ENCODE measurements around the gene IGF2BP2.

IGF2BP2 gene

GRCh38 chr3:185685231-185686035 is 139.4 kb downstream of the IGF2BP2 start:
- H3K27ac ChIP-seq (ENCODE audit: low read depth, low read length): no peak overlapping the region
- H2BK120ac ChIP-seq (ENCODE audit: low read depth, low read length): no peak overlapping the region
- WGBS (ENCODE audit: extremely low coverage, insufficient coverage, low lambda C conversion rate): no CpG with 5 or more reads among the region's 9 CpGs
- H3K9ac ChIP-seq (ENCODE audit: low read length): no peak overlapping the region
- no peak overlapping the region for H3K23ac ChIP-seq (ENCODE audit: low read length)
- H3K18ac ChIP-seq (ENCODE audit: low read length): no peak overlapping the region
- H3K36me3 ChIP-seq (ENCODE audit: control insufficient read depth, insufficient read depth, low read length): no peaks in the 10 kb centered on the region
- H3K27me3 ChIP-seq (ENCODE audit: insufficient read depth, low read length, poor library complexity): no peaks in the 10 kb centered on the region
- no peaks in the 10 kb centered on the region for H3K4me1 ChIP-seq (ENCODE audit: control insufficient read depth, low read depth, low read length)
- H3K4me3 ChIP-seq (ENCODE audit: low read length): no peak overlapping the region
- no peak overlapping the region for H3K4ac ChIP-seq (ENCODE audit: low read depth, low read length)
- H2BK15ac ChIP-seq (replicated peaks; ENCODE audit: low read depth): no peak overlapping the region
- no peak overlapping the region for H4K5ac ChIP-seq (ENCODE audit: low read length)
- no peak overlapping the region for H2AK5ac ChIP-seq (ENCODE audit: low read length)
- H3K56ac ChIP-seq (ENCODE audit: low read length): no peak overlapping the region
- no peak for DNase-seq
- H2BK5ac ChIP-seq (ENCODE audit: low read length): no peak overlapping the region
- H3K79me1 ChIP-seq (ENCODE audit: low read length): peaks cover 2% of the 10 kb centered on the region
- H3K4me2 ChIP-seq (ENCODE audit: low read length): no peak overlapping the region
- H4K8ac ChIP-seq (ENCODE audit: low read depth, low read length): no peak overlapping the region
- no peaks in the 10 kb centered on the region for H3K79me2 ChIP-seq (ENCODE audit: control insufficient read depth, insufficient read depth, low read length)

GRCh38 chr3:185680231-185680630 is 144.6 kb downstream of the IGF2BP2 start:
- Histone ChIP-seq H3K79me1 (ENCODE audit: low read length) (peaks cover 2% of the 10 kb centered on the region), H3K23ac (ENCODE audit: low read length) (no peak overlapping the region), H2BK120ac (ENCODE audit: low read depth, low read length) (no peak overlapping the region), H3K4ac (ENCODE audit: low read depth, low read length) (no peak overlapping the region), H3K36me3 (ENCODE audit: control insufficient read depth, insufficient read depth, low read length) (no peaks in the 10 kb centered on the region), H3K9ac (ENCODE audit: low read length) (no peak overlapping the region), H3K4me1 (ENCODE audit: control insufficient read depth, low read depth, low read length) (no peaks in the 10 kb centered on the region), H2AK5ac (ENCODE audit: low read length) (no peak overlapping the region), H3K18ac (ENCODE audit: low read length) (no peak overlapping the region), H3K27me3 (ENCODE audit: insufficient read depth, low read length, poor library complexity) (no peaks in the 10 kb centered on the region), H3K56ac (ENCODE audit: low read length) (no peak overlapping the region), H3K4me3 (ENCODE audit: low read length) (no peak overlapping the region), H3K27ac (ENCODE audit: low read depth, low read length) (no peak overlapping the region), H4K8ac (ENCODE audit: low read depth, low read length) (no peak overlapping the region), H3K4me2 (ENCODE audit: low read length) (no peak overlapping the region), H2BK5ac (ENCODE audit: low read length) (no peak overlapping the region), H3K79me2 (ENCODE audit: control insufficient read depth, insufficient read depth, low read length) (no peaks in the 10 kb centered on the region), H2BK15ac (replicated peaks; ENCODE audit: low read depth) (no peak overlapping the region), H4K5ac (ENCODE audit: low read length) (no peak overlapping the region)
- WGBS (ENCODE audit: extremely low coverage, insufficient coverage, low lambda C conversion rate): no CpG with 5 or more reads among the region's 4 CpGs
- no peak for DNase-seq

GRCh38 chr3:185678027-185678426 is 146.8 kb downstream of the IGF2BP2 start:
- Histone ChIP-seq H3K18ac (ENCODE audit: low read length) (no peak overlapping the region), H3K56ac (ENCODE audit: low read length) (no peak overlapping the region), H4K5ac (ENCODE audit: low read length) (no peak overlapping the region), H2BK120ac (ENCODE audit: low read depth, low read length) (no peak overlapping the region), H2BK5ac (ENCODE audit: low read length) (no peak overlapping the region), H3K9ac (ENCODE audit: low read length) (no peak overlapping the region), H2BK15ac (replicated peaks; ENCODE audit: low read depth) (no peak overlapping the region), H3K27ac (ENCODE audit: low read depth, low read length) (no peak overlapping the region), H3K4me1 (ENCODE audit: control insufficient read depth, low read depth, low read length) (no peaks in the 10 kb centered on the region), H3K36me3 (ENCODE audit: control insufficient read depth, insufficient read depth, low read length) (no peaks in the 10 kb centered on the region), H2AK5ac (ENCODE audit: low read length) (no peak overlapping the region), H3K4ac (ENCODE audit: low read depth, low read length) (no peak overlapping the region), H3K79me2 (ENCODE audit: control insufficient read depth, insufficient read depth, low read length) (no peaks in the 10 kb centered on the region), H3K4me2 (ENCODE audit: low read length) (no peak overlapping the region), H3K23ac (ENCODE audit: low read length) (no peak overlapping the region), H3K79me1 (ENCODE audit: low read length) (no peaks in the 10 kb centered on the region), H4K8ac (ENCODE audit: low read depth, low read length) (no peak overlapping the region), H3K4me3 (ENCODE audit: low read length) (no peak overlapping the region), H3K27me3 (ENCODE audit: insufficient read depth, low read length, poor library complexity) (no peaks in the 10 kb centered on the region)
- WGBS (ENCODE audit: extremely low coverage, insufficient coverage, low lambda C conversion rate): no CpG with 5 or more reads among the region's 1 CpG
- DNase-seq: no peak

GRCh38 chr3:185677146-185677829 is 147.6 kb downstream of the IGF2BP2 start:
- no peak overlapping the region for H4K8ac ChIP-seq (ENCODE audit: low read depth, low read length)
- H2BK120ac ChIP-seq (ENCODE audit: low read depth, low read length): no peak overlapping the region
- no peak overlapping the region for H3K18ac ChIP-seq (ENCODE audit: low read length)
- peak; percentile 89 for DNase-seq
- H3K4ac ChIP-seq (ENCODE audit: low read depth, low read length): no peak overlapping the region
- H3K27me3 ChIP-seq (ENCODE audit: insufficient read depth, low read length, poor library complexity): no peaks in the 10 kb centered on the region
- H2BK15ac ChIP-seq (replicated peaks; ENCODE audit: low read depth): no peak overlapping the region
- no peak overlapping the region for H3K23ac ChIP-seq (ENCODE audit: low read length)
- no peak overlapping the region for H3K4me2 ChIP-seq (ENCODE audit: low read length)
- no peak overlapping the region for H4K5ac ChIP-seq (ENCODE audit: low read length)
- no peaks in the 10 kb centered on the region for H3K79me2 ChIP-seq (ENCODE audit: control insufficient read depth, insufficient read depth, low read length)
- H3K79me1 ChIP-seq (ENCODE audit: low read length): no peaks in the 10 kb centered on the region
- H3K56ac ChIP-seq (ENCODE audit: low read length): no peak overlapping the region
- no peak overlapping the region for H3K27ac ChIP-seq (ENCODE audit: low read depth, low read length)
- H2AK5ac ChIP-seq (ENCODE audit: low read length): no peak overlapping the region
- WGBS (ENCODE audit: extremely low coverage, insufficient coverage, low lambda C conversion rate): no CpG with 5 or more reads among the region's 1 CpG
- H3K4me3 ChIP-seq (ENCODE audit: low read length): no peak overlapping the region
- H3K9ac ChIP-seq (ENCODE audit: low read length): no peak overlapping the region
- H3K4me1 ChIP-seq (ENCODE audit: control insufficient read depth, low read depth, low read length): no peaks in the 10 kb centered on the region
- no peak overlapping the region for H2BK5ac ChIP-seq (ENCODE audit: low read length)
- H3K36me3 ChIP-seq (ENCODE audit: control insufficient read depth, insufficient read depth, low read length): peaks cover 1% of the 10 kb centered on the region

GRCh38 chr3:185667574-185667973 is 157.3 kb downstream of the IGF2BP2 start:
- H3K36me3 ChIP-seq (ENCODE audit: control insufficient read depth, insufficient read depth, low read length): peaks cover 3% of the 10 kb centered on the region
- no peak overlapping the region for H3K4me2 ChIP-seq (ENCODE audit: low read length)
- H2AK5ac ChIP-seq (ENCODE audit: low read length): no peak overlapping the region
- H3K56ac ChIP-seq (ENCODE audit: low read length): no peak overlapping the region
- H3K79me1 ChIP-seq (ENCODE audit: low read length): no peaks in the 10 kb centered on the region
- H3K23ac ChIP-seq (ENCODE audit: low read length): no peak overlapping the region
- no peak overlapping the region for H3K4me3 ChIP-seq (ENCODE audit: low read length)
- DNase-seq: no peak
- no peaks in the 10 kb centered on the region for H3K4me1 ChIP-seq (ENCODE audit: control insufficient read depth, low read depth, low read length)
- H3K4ac ChIP-seq (ENCODE audit: low read depth, low read length): no peak overlapping the region
- no CpG with 5 or more reads among the region's 4 CpGs for WGBS (ENCODE audit: extremely low coverage, insufficient coverage, low lambda C conversion rate)
- H3K9ac ChIP-seq (ENCODE audit: low read length): no peak overlapping the region
- no peak overlapping the region for H2BK120ac ChIP-seq (ENCODE audit: low read depth, low read length)
- no peak overlapping the region for H4K5ac ChIP-seq (ENCODE audit: low read length)
- no peak overlapping the region for H4K8ac ChIP-seq (ENCODE audit: low read depth, low read length)
- no peak overlapping the region for H2BK15ac ChIP-seq (replicated peaks; ENCODE audit: low read depth)
- no peak overlapping the region for H3K27ac ChIP-seq (ENCODE audit: low read depth, low read length)
- no peaks in the 10 kb centered on the region for H3K27me3 ChIP-seq (ENCODE audit: insufficient read depth, low read length, poor library complexity)
- H3K79me2 ChIP-seq (ENCODE audit: control insufficient read depth, insufficient read depth, low read length): no peaks in the 10 kb centered on the region
- H3K18ac ChIP-seq (ENCODE audit: low read length): no peak overlapping the region
- H2BK5ac ChIP-seq (ENCODE audit: low read length): no peak overlapping the region
